Measurements from ENCODE around the gene SLC1A7. TPM values are rescaled to one million over a fixed set of nuclear protein-coding genes. Genes with fewer than 3 reads are reported as not detected.

The SLC1A7 gene
- total and polyA plus RNA-seq, 3 donors from 2014 or later, result 0.32 to 1.2 (median 0.47) TPM

DNA sequence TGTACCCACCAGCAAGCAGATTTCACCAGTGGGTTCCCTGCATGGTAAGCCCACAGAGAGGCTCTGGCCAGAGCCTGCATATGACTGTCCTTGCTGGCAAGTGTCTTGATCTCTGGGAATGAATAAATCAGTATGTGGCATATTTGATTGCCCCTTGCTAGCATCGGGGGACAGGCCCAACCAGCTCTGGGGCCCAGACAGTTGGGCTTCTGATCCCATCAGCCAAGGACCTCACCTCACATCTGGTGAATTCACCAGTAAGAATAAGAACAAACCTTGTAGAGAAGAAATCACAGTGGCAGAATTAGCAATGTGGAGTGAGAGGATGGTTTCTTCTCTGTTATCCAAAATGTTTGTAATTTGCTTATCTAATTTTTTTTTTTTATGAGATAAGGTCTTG lies 15.9 kb downstream of the SLC1A7 start:
- WGBS, 2 donors, result 77 to 88% methylated on average over 1 of the region's 1 CpG
- Histone ChIP-seq H3K36me3 (ENCODE audit: low read depth, missing control alignments) (no peaks in the 10 kb centered on the region), H3K9me3 (no peaks in the 10 kb centered on the region), H3K4me3 (no peak overlapping the region), H3K4me1 (peaks cover 37% of the 10 kb centered on the region), H3K27ac (peak overlapping the region in 1 of 2 donors; percentile 41), H3K27me3 (no peaks in the 10 kb centered on the region)
- TF ChIP-seq, protein P1, sequence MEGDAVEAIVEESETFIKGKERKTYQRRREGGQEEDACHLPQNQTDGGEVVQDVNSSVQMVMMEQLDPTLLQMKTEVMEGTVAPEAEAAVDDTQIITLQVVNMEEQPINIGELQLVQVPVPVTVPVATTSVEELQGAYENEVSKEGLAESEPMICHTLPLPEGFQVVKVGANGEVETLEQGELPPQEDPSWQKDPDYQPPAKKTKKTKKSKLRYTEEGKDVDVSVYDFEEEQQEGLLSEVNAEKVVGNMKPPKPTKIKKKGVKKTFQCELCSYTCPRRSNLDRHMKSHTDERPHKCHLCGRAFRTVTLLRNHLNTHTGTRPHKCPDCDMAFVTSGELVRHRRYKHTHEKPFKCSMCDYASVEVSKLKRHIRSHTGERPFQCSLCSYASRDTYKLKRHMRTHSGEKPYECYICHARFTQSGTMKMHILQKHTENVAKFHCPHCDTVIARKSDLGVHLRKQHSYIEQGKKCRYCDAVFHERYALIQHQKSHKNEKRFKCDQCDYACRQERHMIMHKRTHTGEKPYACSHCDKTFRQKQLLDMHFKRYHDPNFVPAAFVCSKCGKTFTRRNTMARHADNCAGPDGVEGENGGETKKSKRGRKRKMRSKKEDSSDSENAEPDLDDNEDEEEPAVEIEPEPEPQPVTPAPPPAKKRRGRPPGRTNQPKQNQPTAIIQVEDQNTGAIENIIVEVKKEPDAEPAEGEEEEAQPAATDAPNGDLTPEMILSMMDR (IDR thresholded peaks at IDR 0.05), result no peak
- TF ChIP-seq POLR2A (IDR thresholded peaks at IDR 0.05), result no peak
- intact Hi-C loops (cut with DNase I; ENCODE audit: low total_unique reads), result no loop called here
- no peak for DNase-seq

DNA sequence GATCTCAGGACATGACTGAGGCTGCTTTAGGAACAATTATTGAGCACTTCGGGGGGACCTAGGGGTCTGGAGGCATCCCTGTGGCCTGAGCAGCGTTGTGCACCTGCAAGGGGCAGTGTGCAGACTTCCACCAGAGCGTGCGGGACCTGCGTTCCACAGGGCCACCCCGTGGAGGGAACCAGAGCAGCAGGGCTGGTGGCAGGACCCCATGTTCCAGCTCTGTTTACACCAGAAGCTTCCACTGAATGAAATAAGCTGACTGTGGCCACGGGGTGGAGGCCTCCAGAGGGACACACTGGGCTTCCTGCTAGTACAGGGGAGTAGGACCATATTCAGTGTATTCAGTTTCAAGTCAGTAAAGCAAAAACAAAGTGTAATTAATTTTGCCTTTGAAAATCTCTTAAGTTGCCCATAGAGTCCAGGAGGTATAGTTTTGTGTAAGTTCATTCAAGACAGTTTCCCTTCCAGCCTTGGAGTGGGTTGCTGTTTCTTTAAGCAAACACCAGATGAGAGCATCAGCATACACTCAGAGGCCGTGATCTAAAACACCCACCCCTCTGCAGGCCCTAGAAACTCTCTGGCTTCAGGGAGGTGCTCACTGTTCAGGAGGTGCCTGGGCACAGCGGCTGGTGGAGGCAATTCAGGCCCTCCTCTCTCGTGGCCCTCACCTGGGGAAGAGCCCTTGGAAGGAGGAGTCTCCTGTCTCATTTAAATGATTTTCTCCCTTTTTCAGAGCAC lies 16.6 kb downstream of the SLC1A7 start:
- DNase-seq, result peak; percentile 61
- H3K36me3 ChIP-seq (ENCODE audit: low read depth, missing control alignments), result no peaks in the 10 kb centered on the region
- peaks cover 37% of the 10 kb centered on the region for H3K4me1 ChIP-seq
- TF ChIP-seq, protein P1 (IDR thresholded peaks at IDR 0.05), result peak in 1 of 3 experiments; percentile 9
- TF ChIP-seq POLR2A (IDR thresholded peaks at IDR 0.05), result no peak
- no peaks in the 10 kb centered on the region for H3K27me3 ChIP-seq
- H3K9me3 ChIP-seq, result no peaks in the 10 kb centered on the region
- no peak overlapping the region for H3K4me3 ChIP-seq
- WGBS, 2 donors, result 57 to 78% methylated on average over 9 to 10 of the region's 10 CpGs
- intact Hi-C loops (cut with DNase I; ENCODE audit: low total_unique reads), result no loop called here
- peak overlapping the region in 1 of 2 donors; percentile 41 for H3K27ac ChIP-seq

DNA sequence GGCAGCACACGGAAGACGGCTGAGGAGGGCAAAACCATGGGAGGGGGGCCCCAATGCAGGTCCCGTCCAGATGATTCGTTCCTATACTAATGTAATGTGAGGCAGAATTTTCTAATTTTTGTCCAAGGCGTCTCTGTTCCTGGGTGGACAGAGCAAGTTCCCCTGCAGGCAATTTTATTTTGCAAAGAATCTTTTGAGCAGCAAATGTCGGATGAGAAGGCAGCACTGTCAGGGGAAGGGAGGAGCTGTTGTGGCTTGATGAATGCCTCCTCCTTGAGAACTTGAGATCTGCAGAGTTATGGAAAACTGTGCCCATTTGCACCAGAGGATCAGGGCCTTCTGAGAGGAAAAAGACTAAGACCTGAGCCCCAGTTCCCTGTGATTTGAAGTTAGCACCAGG lies 17.3 kb downstream of the SLC1A7 start:
- intact Hi-C loops (cut with DNase I; ENCODE audit: low total_unique reads), result no loop called here
- 76 to 89% methylated on average over 6 of the region's 6 CpGs for WGBS, 2 donors
- H3K27ac ChIP-seq, result peak overlapping the region in 1 of 2 donors; percentile 41
- H3K27me3 ChIP-seq, result no peaks in the 10 kb centered on the region
- no peak for DNase-seq
- H3K4me1 ChIP-seq, result peaks cover 37% of the 10 kb centered on the region
- no peak overlapping the region for H3K4me3 ChIP-seq
- H3K36me3 ChIP-seq (ENCODE audit: low read depth, missing control alignments), result no peaks in the 10 kb centered on the region
- TF ChIP-seq, protein P1 (IDR thresholded peaks at IDR 0.05), result no peak
- no peak for TF ChIP-seq POLR2A (IDR thresholded peaks at IDR 0.05)
- H3K9me3 ChIP-seq, result no peaks in the 10 kb centered on the region

DNA sequence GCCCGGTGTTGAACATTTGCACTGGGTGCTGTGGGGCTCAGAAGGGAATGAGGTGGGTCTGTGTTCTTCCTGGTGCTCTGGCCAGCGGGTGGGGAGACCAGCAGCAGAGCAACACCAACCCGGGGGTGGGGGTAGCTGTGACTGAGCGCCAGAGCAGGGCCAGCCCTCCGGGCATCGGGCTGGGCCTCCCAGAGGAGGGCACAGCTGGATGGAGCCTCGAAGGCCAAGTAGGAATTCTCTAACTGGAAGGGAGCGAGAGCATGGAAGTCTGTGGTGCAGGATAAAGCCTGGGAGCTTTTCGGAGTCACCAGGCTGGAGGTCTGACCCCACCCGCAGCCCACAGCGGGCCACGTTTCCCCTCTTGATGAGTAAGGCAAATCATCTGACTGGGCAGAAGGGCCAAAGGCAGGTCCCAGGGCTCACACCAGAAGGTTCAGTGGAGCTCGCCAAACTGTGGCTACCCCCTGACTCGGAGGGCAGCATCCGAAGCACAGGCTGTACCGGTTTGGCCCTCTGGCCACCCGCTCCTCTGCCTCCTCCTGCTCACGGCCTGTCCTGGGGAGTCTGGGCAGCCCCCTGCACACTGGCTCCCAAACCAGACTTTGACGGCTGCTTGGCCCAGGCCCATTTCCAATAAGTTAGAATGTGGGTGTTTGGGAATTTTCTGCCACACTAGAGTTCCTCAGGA lies 18.8 kb downstream of the SLC1A7 start:
- Histone ChIP-seq H3K4me3 (no peak overlapping the region), H3K27ac (peak overlapping the region; percentile 27 to 86), H3K36me3 (ENCODE audit: low read depth, missing control alignments) (no peaks in the 10 kb centered on the region), H3K27me3 (no peaks in the 10 kb centered on the region), H3K9me3 (no peaks in the 10 kb centered on the region), H3K4me1 (peaks cover 37% of the 10 kb centered on the region)
- DNase-seq, result peak; percentile 77
- TF ChIP-seq POLR2A (IDR thresholded peaks at IDR 0.05), result no peak
- TF ChIP-seq, protein P1 (IDR thresholded peaks at IDR 0.05), result no peak
- intact Hi-C loops (cut with DNase I; ENCODE audit: low total_unique reads), result no loop called here
- WGBS, 2 donors, result 44 to 68% methylated on average over 11 to 19 of the region's 19 CpGs

Measured in testis (tissue), 3 donors.